HepG2 (cell line): ENCODE data around the gene RPTOR. TPM values are rescaled to one million over a fixed set of nuclear protein-coding genes. Genes with fewer than 3 reads are reported as not detected.
A peak's percentile ranks its signal among the peaks of the same experiment; 100 is the strongest.

Experiments used
- CHD2 ChIP-seq: IDR thresholded peaks from 2 replicates; pipeline ENCODE4 v1.6.1; 2011; ENCODE audit warnings: low read depth, low read length, improper control_type of control experiment
- GLMP ChIP-seq: sonication (generic); formaldehyde crosslinking; IDR thresholded peaks from 2 replicates; pipeline ENCODE4 v1.9.0; 2021; ENCODE audit warnings: missing genetic modification reagents, mild to moderate bottlenecking, borderline replicate concordance
- RBM22 ChIP-seq: fragments of 200-400 bp; formaldehyde crosslinking; optimal IDR thresholded peaks from 2 replicates; pipeline ENCODE3; 2017; ENCODE audit warnings: mild to moderate bottlenecking, low read length, moderate library complexity
- TBX2 ChIP-seq: sonication (generic); formaldehyde crosslinking; IDR thresholded peaks from 2 replicates; pipeline ENCODE4 v1.5.0; 2020; ENCODE audit warnings: missing genetic modification reagents, mild to moderate bottlenecking, borderline replicate concordance
- ZBTB2 ChIP-seq: sonication (generic); formaldehyde crosslinking; IDR thresholded peaks from 2 replicates; pipeline ENCODE4 v1.8.0; 2022; ENCODE audit warnings: low read depth, missing genetic modification reagents
- ZBTB38 ChIP-seq: sonication (generic); formaldehyde crosslinking; IDR thresholded peaks from 2 replicates; pipeline ENCODE4 v1.5.1; 2020; ENCODE audit warnings: mild to moderate bottlenecking, missing genetic modification reagents
- ZBTB4 ChIP-seq: sonication (generic); formaldehyde crosslinking; IDR thresholded peaks from 2 replicates; pipeline ENCODE4 v1.4.0; 2020; ENCODE audit warnings: missing genetic modification reagents, mild to moderate bottlenecking, borderline replicate concordance
- ZNF768 ChIP-seq: sonication (generic); formaldehyde crosslinking; IDR thresholded peaks from 2 replicates; pipeline ENCODE4 v1.4.0; 2020; ENCODE audit warnings: missing genetic modification reagents
- polyA plus RNA-seq, 8 experiments: library from polyadenylated mRNA; depleted of rRNA in 3 of 8; stranded (reverse) in 7 of 8; unstranded in 1 of 8; fragments of >200 nt; fragmentation: Illumina TruSeq in 4 of 8; extraction: Trizol in 4 of 8; gene quantifications; 2 replicates each; pipeline versions ENCODE4 v1.2.1 to v1.2.3, GENCODE V29; 2011 to 2016; ENCODE audit warnings: low read depth in 4 of 8, missing spikeins in 1 of 8, mixed read lengths in 1 of 8; ENCODE audit not compliant: insufficient read depth in 1 of 8
- total RNA-seq, 5 experiments: library from RNA; depleted of rRNA; stranded (reverse); fragments of >200 nt; fragmentation: Illumina TruSeq; extraction: Trizol; gene quantifications; 2 replicates each; pipeline ENCODE4 v1.2.3, GENCODE V29; 2016; ENCODE audit warnings: low read depth in 1 of 5
- TF ChIP-seq, protein P1 (sequence below): sonication (generic); formaldehyde crosslinking; IDR thresholded peaks from one replicate; pipeline ENCODE4 v1.5.1; 2020; ENCODE audit warnings: mild to moderate bottlenecking, missing genetic modification reagents; ENCODE audit errors: not compliant biosample characterization
- TF ChIP-seq, protein P2 (sequence below): sonication (generic); formaldehyde crosslinking; IDR thresholded peaks from 2 replicates; pipeline ENCODE4 v1.4.0; 2020; ENCODE audit warnings: missing genetic modification reagents
- TF ChIP-seq, protein P3 (sequence below): sonication (generic); formaldehyde crosslinking; IDR thresholded peaks from 2 replicates; pipeline ENCODE4 v1.4.0; 2020; ENCODE audit warnings: missing genetic modification reagents

Gene RPTOR
- total and polyA plus RNA-seq, 2 of the 13 experiments (the other 11 are each of a cell fraction or from before 2014, with no cell fraction given): 6.6 to 25.3 TPM

GRCh38 chr17:80832888-80833583 lies 288.4 kb downstream of the RPTOR start (continued):
- TF ChIP-seq, protein P1, sequence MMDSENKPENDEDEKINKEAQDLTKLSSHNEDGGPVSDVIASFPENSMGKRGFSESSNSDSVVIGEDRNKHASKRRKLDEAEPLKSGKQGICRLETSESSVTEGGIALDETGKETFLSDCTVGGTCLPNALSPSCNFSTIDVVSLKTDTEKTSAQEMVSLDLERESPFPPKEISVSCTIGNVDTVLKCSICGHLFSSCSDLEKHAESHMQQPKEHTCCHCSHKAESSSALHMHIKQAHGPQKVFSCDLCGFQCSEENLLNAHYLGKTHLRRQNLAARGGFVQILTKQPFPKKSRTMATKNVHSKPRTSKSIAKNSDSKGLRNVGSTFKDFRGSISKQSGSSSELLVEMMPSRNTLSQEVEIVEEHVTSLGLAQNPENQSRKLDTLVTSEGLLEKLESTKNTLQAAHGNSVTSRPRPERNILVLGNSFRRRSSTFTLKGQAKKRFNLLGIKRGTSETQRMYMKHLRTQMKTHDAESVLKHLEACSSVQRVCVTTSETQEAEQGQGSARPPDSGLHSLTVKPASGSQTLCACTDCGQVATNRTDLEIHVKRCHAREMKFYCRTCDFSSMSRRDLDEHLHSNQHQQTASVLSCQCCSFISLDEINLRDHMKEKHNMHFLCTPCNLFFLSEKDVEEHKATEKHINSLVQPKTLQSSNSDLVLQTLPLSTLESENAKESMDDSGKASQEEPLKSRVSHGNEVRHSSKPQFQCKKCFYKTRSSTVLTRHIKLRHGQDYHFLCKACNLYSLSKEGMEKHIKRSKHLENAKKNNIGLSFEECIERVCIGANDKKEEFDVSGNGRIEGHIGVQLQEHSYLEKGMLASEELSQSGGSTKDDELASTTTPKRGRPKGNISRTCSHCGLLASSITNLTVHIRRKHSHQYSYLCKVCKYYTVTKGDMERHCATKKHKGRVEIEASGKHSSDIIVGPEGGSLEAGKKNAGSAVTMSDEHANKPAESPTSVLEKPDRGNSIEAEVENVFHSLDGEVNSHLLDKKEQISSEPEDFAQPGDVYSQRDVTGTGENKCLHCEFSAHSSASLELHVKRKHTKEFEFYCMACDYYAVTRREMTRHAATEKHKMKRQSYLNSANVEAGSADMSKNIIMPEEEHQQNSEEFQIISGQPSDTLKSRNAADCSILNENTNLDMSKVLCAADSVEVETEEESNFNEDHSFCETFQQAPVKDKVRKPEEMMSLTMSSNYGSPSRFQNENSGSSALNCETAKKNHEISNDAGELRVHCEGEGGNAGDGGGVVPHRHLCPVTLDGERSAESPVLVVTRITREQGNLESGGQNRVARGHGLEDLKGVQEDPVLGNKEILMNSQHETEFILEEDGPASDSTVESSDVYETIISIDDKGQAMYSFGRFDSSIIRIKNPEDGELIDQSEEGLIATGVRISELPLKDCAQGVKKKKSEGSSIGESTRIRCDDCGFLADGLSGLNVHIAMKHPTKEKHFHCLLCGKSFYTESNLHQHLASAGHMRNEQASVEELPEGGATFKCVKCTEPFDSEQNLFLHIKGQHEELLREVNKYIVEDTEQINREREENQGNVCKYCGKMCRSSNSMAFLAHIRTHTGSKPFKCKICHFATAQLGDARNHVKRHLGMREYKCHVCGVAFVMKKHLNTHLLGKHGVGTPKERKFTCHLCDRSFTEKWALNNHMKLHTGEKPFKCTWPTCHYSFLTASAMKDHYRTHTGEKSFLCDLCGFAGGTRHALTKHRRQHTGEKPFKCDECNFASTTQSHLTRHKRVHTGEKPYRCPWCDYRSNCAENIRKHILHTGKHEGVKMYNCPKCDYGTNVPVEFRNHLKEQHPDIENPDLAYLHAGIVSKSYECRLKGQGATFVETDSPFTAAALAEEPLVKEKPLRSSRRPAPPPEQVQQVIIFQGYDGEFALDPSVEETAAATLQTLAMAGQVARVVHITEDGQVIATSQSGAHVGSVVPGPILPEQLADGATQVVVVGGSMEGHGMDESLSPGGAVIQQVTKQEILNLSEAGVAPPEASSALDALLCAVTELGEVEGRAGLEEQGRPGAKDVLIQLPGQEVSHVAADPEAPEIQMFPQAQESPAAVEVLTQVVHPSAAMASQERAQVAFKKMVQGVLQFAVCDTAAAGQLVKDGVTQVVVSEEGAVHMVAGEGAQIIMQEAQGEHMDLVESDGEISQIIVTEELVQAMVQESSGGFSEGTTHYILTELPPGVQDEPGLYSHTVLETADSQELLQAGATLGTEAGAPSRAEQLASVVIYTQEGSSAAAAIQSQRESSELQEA: no peak
- TF ChIP-seq, protein P2, sequence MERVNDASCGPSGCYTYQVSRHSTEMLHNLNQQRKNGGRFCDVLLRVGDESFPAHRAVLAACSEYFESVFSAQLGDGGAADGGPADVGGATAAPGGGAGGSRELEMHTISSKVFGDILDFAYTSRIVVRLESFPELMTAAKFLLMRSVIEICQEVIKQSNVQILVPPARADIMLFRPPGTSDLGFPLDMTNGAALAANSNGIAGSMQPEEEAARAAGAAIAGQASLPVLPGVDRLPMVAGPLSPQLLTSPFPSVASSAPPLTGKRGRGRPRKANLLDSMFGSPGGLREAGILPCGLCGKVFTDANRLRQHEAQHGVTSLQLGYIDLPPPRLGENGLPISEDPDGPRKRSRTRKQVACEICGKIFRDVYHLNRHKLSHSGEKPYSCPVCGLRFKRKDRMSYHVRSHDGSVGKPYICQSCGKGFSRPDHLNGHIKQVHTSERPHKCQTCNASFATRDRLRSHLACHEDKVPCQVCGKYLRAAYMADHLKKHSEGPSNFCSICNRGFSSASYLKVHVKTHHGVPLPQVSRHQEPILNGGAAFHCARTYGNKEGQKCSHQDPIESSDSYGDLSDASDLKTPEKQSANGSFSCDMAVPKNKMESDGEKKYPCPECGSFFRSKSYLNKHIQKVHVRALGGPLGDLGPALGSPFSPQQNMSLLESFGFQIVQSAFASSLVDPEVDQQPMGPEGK (CRISPR knock-in tag): peak; percentile 55
- TF ChIP-seq, protein P3, sequence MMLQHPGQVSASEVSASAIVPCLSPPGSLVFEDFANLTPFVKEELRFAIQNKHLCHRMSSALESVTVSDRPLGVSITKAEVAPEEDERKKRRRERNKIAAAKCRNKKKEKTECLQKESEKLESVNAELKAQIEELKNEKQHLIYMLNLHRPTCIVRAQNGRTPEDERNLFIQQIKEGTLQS: no peak
- TF ChIP-seq TBX2 (CRISPR knock-in tag): no peak
- no peak for TF ChIP-seq ZNF768
- no peak for TF ChIP-seq GLMP (CRISPR knock-in tag)
- no peak for TF ChIP-seq CHD2
- peak; percentile 75; the same call in 1 of the 2 replicates for TF ChIP-seq ZBTB4 (CRISPR knock-in tag)
- TF ChIP-seq RBM22: peak; percentile 54
- no peak for TF ChIP-seq ZBTB2
- TF ChIP-seq ZBTB38: peak; percentile 79; the same call in 1 of the 2 replicates
